Endothelial cell of umbilical vein (primary cell): ENCODE data around the gene SLIT1.

Experiments
- EZH2 ChIP-seq: IDR thresholded peaks from 2 replicates; pipeline ENCODE4 v1.6.1; 2012; ENCODE audit warnings: borderline replicate concordance, low read depth, mild to moderate bottlenecking, moderate library complexity, low read length, inconsistent platforms; ENCODE audit not compliant: severe bottlenecking
- GATA2 ChIP-seq: IDR thresholded peaks from 2 replicates; pipeline ENCODE4 v1.7.0; 2011; ENCODE audit warnings: low read depth, mild to moderate bottlenecking, moderate library complexity, mixed read lengths, low read length; ENCODE audit not compliant: insufficient read length, insufficient read depth
- JUN ChIP-seq: IDR thresholded peaks from 2 replicates; pipeline ENCODE4 v1.6.1; 2011; ENCODE audit warnings: borderline replicate concordance, low read depth; ENCODE audit not compliant: insufficient read length, insufficient read depth
- POLR2A ChIP-seq: IDR thresholded peaks from 2 replicates; pipeline ENCODE4 v1.6.1; 2012; ENCODE audit warnings: low read depth, mild to moderate bottlenecking, control low read depth, low read length
- POLR2AphosphoS5 ChIP-seq: IDR thresholded peaks from 2 replicates; pipeline ENCODE4 v1.6.1; 2012; ENCODE audit warnings: low read depth, mild to moderate bottlenecking, control low read depth, low read length, moderate library complexity; ENCODE audit not compliant: insufficient read depth
- TF ChIP-seq, protein P1 (sequence below), 2 donors: IDR thresholded peaks; 1 replicate in 1 of 2; 2 replicates in 1 of 2; pipeline ENCODE4 v1.5.1; 2011; ENCODE audit warnings: low read length in 2 of 2, mild to moderate bottlenecking in 2 of 2, moderate library complexity in 2 of 2, control low read depth in 1 of 2, inconsistent platforms in 1 of 2, low read depth in 1 of 2; ENCODE audit not compliant: insufficient read depth in 1 of 2; ENCODE audit errors: extremely low read depth in 1 of 2
- TF ChIP-seq, protein P2 (sequence below): IDR thresholded peaks from 2 replicates; pipeline ENCODE4 v1.6.1; 2011; ENCODE audit not compliant: insufficient read depth, insufficient read length

DNA sequence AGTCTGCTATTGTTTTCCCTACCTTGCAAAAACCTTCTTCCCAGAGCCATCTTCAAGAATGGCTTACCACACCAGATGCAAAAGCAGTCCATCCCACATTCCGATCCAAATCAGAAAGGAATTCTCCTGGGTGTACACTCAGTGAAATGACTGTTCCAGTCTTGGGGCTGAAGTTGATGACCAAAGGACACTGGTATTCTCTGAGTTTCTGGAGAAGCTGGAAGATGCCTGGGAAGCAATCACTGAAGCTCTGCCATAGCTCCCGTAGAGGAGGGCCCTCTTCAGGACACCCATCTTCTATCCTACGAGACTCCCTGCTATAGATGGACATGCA lies 197.9 kb downstream of the SLIT1 start:
- TF ChIP-seq, protein P1, sequence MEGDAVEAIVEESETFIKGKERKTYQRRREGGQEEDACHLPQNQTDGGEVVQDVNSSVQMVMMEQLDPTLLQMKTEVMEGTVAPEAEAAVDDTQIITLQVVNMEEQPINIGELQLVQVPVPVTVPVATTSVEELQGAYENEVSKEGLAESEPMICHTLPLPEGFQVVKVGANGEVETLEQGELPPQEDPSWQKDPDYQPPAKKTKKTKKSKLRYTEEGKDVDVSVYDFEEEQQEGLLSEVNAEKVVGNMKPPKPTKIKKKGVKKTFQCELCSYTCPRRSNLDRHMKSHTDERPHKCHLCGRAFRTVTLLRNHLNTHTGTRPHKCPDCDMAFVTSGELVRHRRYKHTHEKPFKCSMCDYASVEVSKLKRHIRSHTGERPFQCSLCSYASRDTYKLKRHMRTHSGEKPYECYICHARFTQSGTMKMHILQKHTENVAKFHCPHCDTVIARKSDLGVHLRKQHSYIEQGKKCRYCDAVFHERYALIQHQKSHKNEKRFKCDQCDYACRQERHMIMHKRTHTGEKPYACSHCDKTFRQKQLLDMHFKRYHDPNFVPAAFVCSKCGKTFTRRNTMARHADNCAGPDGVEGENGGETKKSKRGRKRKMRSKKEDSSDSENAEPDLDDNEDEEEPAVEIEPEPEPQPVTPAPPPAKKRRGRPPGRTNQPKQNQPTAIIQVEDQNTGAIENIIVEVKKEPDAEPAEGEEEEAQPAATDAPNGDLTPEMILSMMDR (IDR thresholded peaks at IDR 0.05; ENCODE audit: extremely low read depth in 1 of 2, insufficient read depth in 1 of 2, low read depth in 1 of 2, low read length in 2 of 2): no peak
- TF ChIP-seq POLR2A: no peak
- TF ChIP-seq POLR2AphosphoS5: no peak
- TF ChIP-seq EZH2: no peak
- no peak for TF ChIP-seq JUN
- TF ChIP-seq, protein P2, sequence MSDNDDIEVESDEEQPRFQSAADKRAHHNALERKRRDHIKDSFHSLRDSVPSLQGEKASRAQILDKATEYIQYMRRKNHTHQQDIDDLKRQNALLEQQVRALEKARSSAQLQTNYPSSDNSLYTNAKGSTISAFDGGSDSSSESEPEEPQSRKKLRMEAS: no peak
- no peak for TF ChIP-seq GATA2
